ENCODE results near the gene CORO2B.

- TF ChIP-seq, protein P1, sequence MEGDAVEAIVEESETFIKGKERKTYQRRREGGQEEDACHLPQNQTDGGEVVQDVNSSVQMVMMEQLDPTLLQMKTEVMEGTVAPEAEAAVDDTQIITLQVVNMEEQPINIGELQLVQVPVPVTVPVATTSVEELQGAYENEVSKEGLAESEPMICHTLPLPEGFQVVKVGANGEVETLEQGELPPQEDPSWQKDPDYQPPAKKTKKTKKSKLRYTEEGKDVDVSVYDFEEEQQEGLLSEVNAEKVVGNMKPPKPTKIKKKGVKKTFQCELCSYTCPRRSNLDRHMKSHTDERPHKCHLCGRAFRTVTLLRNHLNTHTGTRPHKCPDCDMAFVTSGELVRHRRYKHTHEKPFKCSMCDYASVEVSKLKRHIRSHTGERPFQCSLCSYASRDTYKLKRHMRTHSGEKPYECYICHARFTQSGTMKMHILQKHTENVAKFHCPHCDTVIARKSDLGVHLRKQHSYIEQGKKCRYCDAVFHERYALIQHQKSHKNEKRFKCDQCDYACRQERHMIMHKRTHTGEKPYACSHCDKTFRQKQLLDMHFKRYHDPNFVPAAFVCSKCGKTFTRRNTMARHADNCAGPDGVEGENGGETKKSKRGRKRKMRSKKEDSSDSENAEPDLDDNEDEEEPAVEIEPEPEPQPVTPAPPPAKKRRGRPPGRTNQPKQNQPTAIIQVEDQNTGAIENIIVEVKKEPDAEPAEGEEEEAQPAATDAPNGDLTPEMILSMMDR (IDR thresholded peaks at IDR 0.05) = no peak
- TF ChIP-seq POLR2A (IDR thresholded peaks at IDR 0.05) = no peak
Measured at GRCh38 chr15:68640791-68641331, 62.1 kb downstream of the CORO2B start.

Data from Peyer's patch (tissue), 4 donors.